ENCODE measurements around the gene ABCB11.

The ABCB11 gene

DNA sequence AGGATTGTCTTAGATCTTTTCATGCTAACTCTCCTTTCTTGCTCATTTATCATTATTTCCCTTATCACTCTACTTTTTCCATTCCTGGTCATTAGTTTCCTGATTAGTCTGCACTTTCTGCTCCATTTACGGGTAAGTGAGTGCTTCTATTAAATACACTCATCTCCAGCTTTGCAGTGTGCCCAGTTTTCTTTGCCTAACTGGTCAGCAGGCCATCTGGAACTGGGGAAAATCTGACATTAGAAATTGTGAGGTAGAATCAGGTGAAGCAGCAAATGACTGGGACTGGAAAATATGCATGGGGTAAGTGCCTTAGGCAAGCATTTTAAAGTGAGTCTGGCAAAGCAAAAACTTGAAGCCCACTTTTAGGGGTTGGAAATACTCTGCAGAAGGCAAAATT lies 100.9 kb downstream of the ABCB11 start:
- Histone ChIP-seq H3K27me3 (ENCODE audit: insufficient read depth, poor library complexity, severe bottlenecking) (peaks cover 5% of the 10 kb centered on the region), H3K27ac (replicated peaks) (no peak overlapping the region), H3K4me3 (replicated peaks; ENCODE audit: insufficient read depth, low read length) (no peak overlapping the region)
- DNase-seq (ENCODE audit: low read depth in 1 of 2, low spot score in 1 of 2), result no peak
- TF ChIP-seq, protein P1, sequence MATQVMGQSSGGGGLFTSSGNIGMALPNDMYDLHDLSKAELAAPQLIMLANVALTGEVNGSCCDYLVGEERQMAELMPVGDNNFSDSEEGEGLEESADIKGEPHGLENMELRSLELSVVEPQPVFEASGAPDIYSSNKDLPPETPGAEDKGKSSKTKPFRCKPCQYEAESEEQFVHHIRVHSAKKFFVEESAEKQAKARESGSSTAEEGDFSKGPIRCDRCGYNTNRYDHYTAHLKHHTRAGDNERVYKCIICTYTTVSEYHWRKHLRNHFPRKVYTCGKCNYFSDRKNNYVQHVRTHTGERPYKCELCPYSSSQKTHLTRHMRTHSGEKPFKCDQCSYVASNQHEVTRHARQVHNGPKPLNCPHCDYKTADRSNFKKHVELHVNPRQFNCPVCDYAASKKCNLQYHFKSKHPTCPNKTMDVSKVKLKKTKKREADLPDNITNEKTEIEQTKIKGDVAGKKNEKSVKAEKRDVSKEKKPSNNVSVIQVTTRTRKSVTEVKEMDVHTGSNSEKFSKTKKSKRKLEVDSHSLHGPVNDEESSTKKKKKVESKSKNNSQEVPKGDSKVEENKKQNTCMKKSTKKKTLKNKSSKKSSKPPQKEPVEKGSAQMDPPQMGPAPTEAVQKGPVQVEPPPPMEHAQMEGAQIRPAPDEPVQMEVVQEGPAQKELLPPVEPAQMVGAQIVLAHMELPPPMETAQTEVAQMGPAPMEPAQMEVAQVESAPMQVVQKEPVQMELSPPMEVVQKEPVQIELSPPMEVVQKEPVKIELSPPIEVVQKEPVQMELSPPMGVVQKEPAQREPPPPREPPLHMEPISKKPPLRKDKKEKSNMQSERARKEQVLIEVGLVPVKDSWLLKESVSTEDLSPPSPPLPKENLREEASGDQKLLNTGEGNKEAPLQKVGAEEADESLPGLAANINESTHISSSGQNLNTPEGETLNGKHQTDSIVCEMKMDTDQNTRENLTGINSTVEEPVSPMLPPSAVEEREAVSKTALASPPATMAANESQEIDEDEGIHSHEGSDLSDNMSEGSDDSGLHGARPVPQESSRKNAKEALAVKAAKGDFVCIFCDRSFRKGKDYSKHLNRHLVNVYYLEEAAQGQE (IDR thresholded peaks at IDR 0.05; ENCODE audit: insufficient replicate concordance, low read depth), result no peak
- TF ChIP-seq, protein P2, sequence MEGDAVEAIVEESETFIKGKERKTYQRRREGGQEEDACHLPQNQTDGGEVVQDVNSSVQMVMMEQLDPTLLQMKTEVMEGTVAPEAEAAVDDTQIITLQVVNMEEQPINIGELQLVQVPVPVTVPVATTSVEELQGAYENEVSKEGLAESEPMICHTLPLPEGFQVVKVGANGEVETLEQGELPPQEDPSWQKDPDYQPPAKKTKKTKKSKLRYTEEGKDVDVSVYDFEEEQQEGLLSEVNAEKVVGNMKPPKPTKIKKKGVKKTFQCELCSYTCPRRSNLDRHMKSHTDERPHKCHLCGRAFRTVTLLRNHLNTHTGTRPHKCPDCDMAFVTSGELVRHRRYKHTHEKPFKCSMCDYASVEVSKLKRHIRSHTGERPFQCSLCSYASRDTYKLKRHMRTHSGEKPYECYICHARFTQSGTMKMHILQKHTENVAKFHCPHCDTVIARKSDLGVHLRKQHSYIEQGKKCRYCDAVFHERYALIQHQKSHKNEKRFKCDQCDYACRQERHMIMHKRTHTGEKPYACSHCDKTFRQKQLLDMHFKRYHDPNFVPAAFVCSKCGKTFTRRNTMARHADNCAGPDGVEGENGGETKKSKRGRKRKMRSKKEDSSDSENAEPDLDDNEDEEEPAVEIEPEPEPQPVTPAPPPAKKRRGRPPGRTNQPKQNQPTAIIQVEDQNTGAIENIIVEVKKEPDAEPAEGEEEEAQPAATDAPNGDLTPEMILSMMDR (IDR thresholded peaks at IDR 0.05; ENCODE audit: insufficient read depth, low read length), result no peak
- TF ChIP-seq POLR2AphosphoS5 (IDR thresholded peaks at IDR 0.05; ENCODE audit: low read depth), result no peak
- TF ChIP-seq GABPA (IDR thresholded peaks at IDR 0.05; ENCODE audit: low read depth), result no peak
- TF ChIP-seq SPI1 (IDR thresholded peaks at IDR 0.05; ENCODE audit: borderline replicate concordance, low read depth), result no peak

DNA sequence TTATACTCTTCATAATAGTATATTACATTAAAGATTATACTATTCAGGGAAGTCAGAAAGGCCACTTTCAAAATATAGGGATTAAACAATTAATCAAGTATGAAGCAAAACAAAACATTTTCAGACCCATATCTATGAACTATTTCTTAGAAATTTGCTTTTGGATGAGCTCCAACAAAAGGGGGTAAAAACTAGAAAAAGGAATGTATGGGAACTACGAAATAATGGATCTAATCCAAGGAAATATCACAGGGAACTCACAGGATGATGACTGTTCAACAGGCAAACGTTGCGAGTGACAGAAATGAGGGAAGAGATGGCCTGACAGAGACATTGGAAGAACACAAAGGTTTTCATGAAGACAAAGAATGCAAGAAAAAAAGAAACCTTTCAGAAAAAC lies 102.1 kb downstream of the ABCB11 start:
- Histone ChIP-seq H3K27me3 (ENCODE audit: insufficient read depth, poor library complexity, severe bottlenecking) (peaks cover 5% of the 10 kb centered on the region), H3K27ac (replicated peaks) (no peak overlapping the region), H3K4me3 (replicated peaks; ENCODE audit: insufficient read depth, low read length) (no peak overlapping the region)
- DNase-seq (ENCODE audit: low read depth in 1 of 2, low spot score in 1 of 2), result no peak
- no peak for TF ChIP-seq SPI1 (IDR thresholded peaks at IDR 0.05; ENCODE audit: borderline replicate concordance, low read depth)
- TF ChIP-seq GABPA (IDR thresholded peaks at IDR 0.05; ENCODE audit: low read depth), result no peak
- TF ChIP-seq, protein P2 (IDR thresholded peaks at IDR 0.05; ENCODE audit: insufficient read depth, low read length), result no peak
- TF ChIP-seq, protein P1 (IDR thresholded peaks at IDR 0.05; ENCODE audit: insufficient replicate concordance, low read depth), result no peak
- no peak for TF ChIP-seq POLR2AphosphoS5 (IDR thresholded peaks at IDR 0.05; ENCODE audit: low read depth)

- no peak overlapping the region for H3K27ac ChIP-seq (replicated peaks)
- peaks cover 5% of the 10 kb centered on the region for H3K27me3 ChIP-seq (ENCODE audit: insufficient read depth, poor library complexity, severe bottlenecking)
- no peak for TF ChIP-seq GABPA (IDR thresholded peaks at IDR 0.05; ENCODE audit: low read depth)
- TF ChIP-seq, protein P1 (IDR thresholded peaks at IDR 0.05; ENCODE audit: insufficient replicate concordance, low read depth), result no peak
- TF ChIP-seq POLR2AphosphoS5 (IDR thresholded peaks at IDR 0.05; ENCODE audit: low read depth), result no peak
- no peak for TF ChIP-seq SPI1 (IDR thresholded peaks at IDR 0.05; ENCODE audit: borderline replicate concordance, low read depth)
- TF ChIP-seq, protein P2 (IDR thresholded peaks at IDR 0.05; ENCODE audit: insufficient read depth, low read length), result no peak
- DNase-seq (ENCODE audit: low read depth in 1 of 2, low spot score in 1 of 2), result no peak
- H3K4me3 ChIP-seq (replicated peaks; ENCODE audit: insufficient read depth, low read length), result no peak overlapping the region
Observed at GRCh38 chr2:168928113-168928831, 102.9 kb downstream of the ABCB11 start.
